GM23338 (cell line): ENCODE data around the gene PPP2R3B.

ENCODE experiments used
- CTCF ChIP-seq, 2 experiments: fragments of 200-600 bp in 1 of 2; sonication (generic) in 1 of 2; conservative IDR thresholded peaks; 2 replicates each; pipeline versions ENCODE4 v1.5.1 to v1.6.1; 2016 to 2017; ENCODE audit warnings: antibody characterized with exemption in 2 of 2, low read depth in 2 of 2, mild to moderate bottlenecking in 2 of 2, moderate library complexity in 1 of 2
- POLR2AphosphoS5 ChIP-seq: IDR thresholded peaks from 2 replicates; pipeline ENCODE4 v1.6.1; 2016; ENCODE audit warnings: antibody characterized with exemption, low read depth

GRCh38 chrX:291411-291901, 95.3 kb downstream of the PPP2R3B start:
- TF ChIP-seq CTCF (conservative IDR thresholded peaks at IDR 0.05; ENCODE audit: low read depth in 2 of 2) (no peak), POLR2AphosphoS5 (no peak)
